Cardiac muscle cell (in vitro differentiated cells and primary cell): ENCODE results near the gene RALGPS1. TPM values are rescaled to one million over a fixed set of nuclear protein-coding genes. Genes with fewer than 3 reads are reported as not detected.

Experiments
- DNase-seq, 2 donors: peaks; one replicate each; pipeline versions ENCODE4 v3.0.0 to v3.0.0-alpha.2; 2010 to 2017; ENCODE audit warnings: low read depth in 1 of 2, low spot score in 1 of 2
- H3K27ac ChIP-seq: fragments of 200-600 bp; sonication (generic); 2 replicates; pipeline ENCODE4 v1.5.1; 2016
- H3K27me3 ChIP-seq: fragments of 200-600 bp; sonication (generic); 2 replicates; pipeline ENCODE4 v1.6.0; 2016; ENCODE audit warnings: control low read depth
- H3K36me3 ChIP-seq: fragments of 200-600 bp; sonication (generic); 2 replicates; pipeline ENCODE4 v1.5.1; 2016; ENCODE audit warnings: control low read depth
- H3K4me1 ChIP-seq: fragments of 200-600 bp; sonication (generic); 2 replicates; pipeline ENCODE4 v1.8.1; 2017; ENCODE audit warnings: low read depth, mild to moderate bottlenecking, mixed run types
- H3K4me3 ChIP-seq: fragments of 200-600 bp; sonication (generic); 2 replicates; pipeline ENCODE4 v1.5.1; 2016; ENCODE audit warnings: mild to moderate bottlenecking
- H3K9me3 ChIP-seq: fragments of 200-600 bp; sonication (generic); 2 replicates; pipeline ENCODE4 v1.5.1; 2017; ENCODE audit warnings: low read depth, mild to moderate bottlenecking, control low read depth
- polyA plus RNA-seq: library from polyadenylated mRNA; unstranded; fragments of >200 nt; fragmentation: Nextera tagmentation; extraction: Ambion mirVana; gene quantifications from 2 replicates; pipeline ENCODE4 v1.2.1, GENCODE V29; 2016
- total RNA-seq: library from RNA; depleted of rRNA; stranded (reverse); fragments of >200 nt; gene quantifications from 2 replicates; pipeline ENCODE4 v1.2.3, GENCODE V29; 2016
- TF ChIP-seq, protein P1 (sequence below): IDR thresholded peaks from 2 replicates; pipeline ENCODE4 v1.5.1; 2012; ENCODE audit warnings: low read depth, mild to moderate bottlenecking, low read length

RALGPS1 gene
- total and polyA plus RNA-seq, 2 experiments from 2014 or later, result 14.1 to 16.1 TPM

DNA sequence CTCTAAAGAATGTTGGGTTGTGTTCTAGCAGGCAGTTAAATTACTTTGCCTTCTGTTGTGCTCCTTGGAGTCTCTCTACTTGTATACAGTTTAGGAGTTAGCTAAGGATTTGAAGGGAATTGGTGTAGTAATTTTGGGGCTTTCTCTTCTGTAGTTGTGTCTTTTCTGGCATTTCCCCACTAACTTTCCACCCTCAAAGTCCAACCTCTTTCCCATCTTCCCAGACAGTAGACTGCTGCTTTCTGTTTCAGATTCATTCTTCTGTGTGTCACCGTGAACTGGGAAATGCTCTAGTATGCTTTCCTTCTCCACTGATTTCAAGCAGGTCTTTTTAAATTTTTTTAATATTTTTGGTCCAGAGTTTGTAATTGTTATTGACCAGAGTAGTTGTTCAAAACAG, 212.4 kb downstream of the RALGPS1 start:
- Histone ChIP-seq H3K4me3 (no peak overlapping the region), H3K4me1 (peaks cover 26% of the 10 kb centered on the region), H3K9me3 (no peaks in the 10 kb centered on the region), H3K27ac (no peak overlapping the region), H3K27me3 (no peaks in the 10 kb centered on the region), H3K36me3 (no peaks in the 10 kb centered on the region)
- TF ChIP-seq, protein P1, sequence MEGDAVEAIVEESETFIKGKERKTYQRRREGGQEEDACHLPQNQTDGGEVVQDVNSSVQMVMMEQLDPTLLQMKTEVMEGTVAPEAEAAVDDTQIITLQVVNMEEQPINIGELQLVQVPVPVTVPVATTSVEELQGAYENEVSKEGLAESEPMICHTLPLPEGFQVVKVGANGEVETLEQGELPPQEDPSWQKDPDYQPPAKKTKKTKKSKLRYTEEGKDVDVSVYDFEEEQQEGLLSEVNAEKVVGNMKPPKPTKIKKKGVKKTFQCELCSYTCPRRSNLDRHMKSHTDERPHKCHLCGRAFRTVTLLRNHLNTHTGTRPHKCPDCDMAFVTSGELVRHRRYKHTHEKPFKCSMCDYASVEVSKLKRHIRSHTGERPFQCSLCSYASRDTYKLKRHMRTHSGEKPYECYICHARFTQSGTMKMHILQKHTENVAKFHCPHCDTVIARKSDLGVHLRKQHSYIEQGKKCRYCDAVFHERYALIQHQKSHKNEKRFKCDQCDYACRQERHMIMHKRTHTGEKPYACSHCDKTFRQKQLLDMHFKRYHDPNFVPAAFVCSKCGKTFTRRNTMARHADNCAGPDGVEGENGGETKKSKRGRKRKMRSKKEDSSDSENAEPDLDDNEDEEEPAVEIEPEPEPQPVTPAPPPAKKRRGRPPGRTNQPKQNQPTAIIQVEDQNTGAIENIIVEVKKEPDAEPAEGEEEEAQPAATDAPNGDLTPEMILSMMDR, result no peak
- DNase-seq, result no peak

DNA sequence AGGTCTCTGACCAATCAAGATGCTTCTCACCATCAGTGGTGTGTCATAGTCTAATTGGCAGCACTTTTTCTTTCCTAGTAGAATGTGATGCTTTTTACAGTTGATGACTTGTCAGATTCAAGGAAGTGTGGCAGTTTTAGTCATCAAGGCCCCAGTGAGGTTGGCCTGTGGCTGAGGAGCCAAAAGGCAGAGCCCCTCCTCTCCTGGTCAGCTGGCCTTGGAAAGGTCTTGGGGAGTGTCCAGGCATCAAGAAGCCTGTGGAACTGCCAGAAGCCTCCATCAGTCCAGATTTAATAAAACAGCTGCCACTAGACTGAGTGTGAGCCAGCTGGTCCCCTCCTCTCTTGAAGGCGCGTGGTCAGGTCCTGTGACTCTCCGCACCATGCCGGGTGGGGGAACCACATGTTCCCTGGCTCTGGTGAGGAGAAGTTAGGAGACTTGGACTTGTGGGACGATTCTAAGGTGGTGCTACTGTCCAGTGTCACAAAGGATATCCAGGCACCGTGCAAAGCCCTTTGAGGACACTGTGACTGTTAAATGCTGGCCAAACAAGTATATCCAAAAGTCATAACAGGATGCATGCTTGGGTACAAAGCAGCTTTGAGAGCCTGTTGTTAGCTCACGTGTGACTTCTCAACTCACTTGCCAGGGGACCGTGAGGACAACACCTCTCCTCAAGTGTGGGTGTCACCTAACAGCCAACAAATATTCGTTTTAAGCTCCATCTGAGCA, 213.9 kb downstream of the RALGPS1 start:
- Histone ChIP-seq H3K36me3 (no peaks in the 10 kb centered on the region), H3K27ac (no peak overlapping the region), H3K4me1 (peaks cover 26% of the 10 kb centered on the region), H3K9me3 (no peaks in the 10 kb centered on the region), H3K4me3 (no peak overlapping the region), H3K27me3 (no peaks in the 10 kb centered on the region)
- TF ChIP-seq, protein P1, result no peak
- DNase-seq, result peak in 1 of 2 donors; percentile 18

DNA sequence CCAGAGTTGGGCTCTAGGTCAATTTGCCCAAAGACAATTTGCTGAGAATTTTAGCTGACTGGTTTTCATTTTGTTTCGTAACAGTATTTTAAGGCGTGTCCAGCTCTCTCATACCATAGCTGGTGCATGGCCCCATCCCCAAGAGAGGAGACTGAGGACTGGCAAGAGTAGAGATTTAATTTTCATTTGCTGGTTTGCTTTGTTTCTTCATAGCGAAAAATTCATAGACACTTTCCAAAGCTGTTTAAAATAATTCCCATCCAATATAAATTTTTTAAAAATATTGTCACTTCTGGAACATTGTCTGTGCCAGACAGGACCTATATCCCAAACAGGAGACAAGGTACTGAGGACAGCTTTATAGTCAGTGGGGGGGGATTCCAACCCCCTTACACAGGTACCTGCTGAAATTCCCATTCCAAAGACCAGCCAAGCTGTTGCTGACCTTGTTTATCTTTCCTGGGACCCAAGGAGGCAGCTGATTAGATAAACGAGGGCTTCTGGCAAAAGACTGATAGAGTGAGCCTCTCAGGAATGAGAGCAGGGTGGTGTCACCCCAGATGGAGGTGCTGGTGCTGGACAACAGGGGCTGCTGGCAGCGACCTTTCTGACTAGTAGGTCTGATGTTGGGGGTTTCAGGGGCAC, 214.6 kb downstream of the RALGPS1 start:
- TF ChIP-seq, protein P1, result no peak
- H3K27ac ChIP-seq, result no peak overlapping the region
- H3K4me3 ChIP-seq, result no peak overlapping the region
- H3K9me3 ChIP-seq, result no peaks in the 10 kb centered on the region
- no peaks in the 10 kb centered on the region for H3K36me3 ChIP-seq
- peaks cover 33% of the 10 kb centered on the region for H3K4me1 ChIP-seq
- no peak for DNase-seq
- no peaks in the 10 kb centered on the region for H3K27me3 ChIP-seq

- Histone ChIP-seq H3K4me3 (no peak overlapping the region), H3K36me3 (no peaks in the 10 kb centered on the region), H3K4me1 (peaks cover 33% of the 10 kb centered on the region), H3K27ac (no peak overlapping the region), H3K27me3 (no peaks in the 10 kb centered on the region), H3K9me3 (no peaks in the 10 kb centered on the region)
- no peak for DNase-seq
- TF ChIP-seq, protein P1, result no peak
Observed at GRCh38 chr9:127129718-127130085, 215.1 kb downstream of the RALGPS1 start.

GRCh38 chr9:127130235-127130634, 215.7 kb downstream of the RALGPS1 start:
- no peak overlapping the region for H3K4me3 ChIP-seq
- no peaks in the 10 kb centered on the region for H3K27me3 ChIP-seq
- no peaks in the 10 kb centered on the region for H3K9me3 ChIP-seq
- H3K36me3 ChIP-seq, result no peaks in the 10 kb centered on the region
- H3K27ac ChIP-seq, result no peak overlapping the region
- DNase-seq, result no peak
- peaks cover 33% of the 10 kb centered on the region for H3K4me1 ChIP-seq
- TF ChIP-seq, protein P1, result no peak
